ENCODE data around the gene KIF25.

KIF25 gene

DNA sequence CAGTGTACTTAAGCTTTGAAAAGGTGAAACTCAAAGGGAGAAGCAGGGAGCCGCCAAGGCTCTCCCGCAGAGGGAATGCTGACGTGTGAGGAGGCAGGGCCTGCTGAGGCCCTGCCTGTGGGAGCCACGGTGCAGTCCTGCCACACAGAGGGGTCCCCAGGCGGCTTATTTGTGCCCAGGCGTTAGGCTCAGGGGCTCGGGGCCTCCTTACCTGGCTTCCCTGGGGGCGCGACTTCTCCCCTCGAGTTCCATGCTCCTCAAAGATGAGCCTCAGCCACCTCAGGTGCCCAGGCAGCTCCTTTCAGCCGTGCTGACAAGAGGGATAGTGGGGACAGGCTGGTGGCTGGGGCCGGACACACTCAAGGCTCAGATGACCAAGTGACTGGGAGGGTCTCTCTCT is 2.2 kb upstream of the KIF25 start:
- DNase-seq, result no peak
- TF ChIP-seq, protein P1, sequence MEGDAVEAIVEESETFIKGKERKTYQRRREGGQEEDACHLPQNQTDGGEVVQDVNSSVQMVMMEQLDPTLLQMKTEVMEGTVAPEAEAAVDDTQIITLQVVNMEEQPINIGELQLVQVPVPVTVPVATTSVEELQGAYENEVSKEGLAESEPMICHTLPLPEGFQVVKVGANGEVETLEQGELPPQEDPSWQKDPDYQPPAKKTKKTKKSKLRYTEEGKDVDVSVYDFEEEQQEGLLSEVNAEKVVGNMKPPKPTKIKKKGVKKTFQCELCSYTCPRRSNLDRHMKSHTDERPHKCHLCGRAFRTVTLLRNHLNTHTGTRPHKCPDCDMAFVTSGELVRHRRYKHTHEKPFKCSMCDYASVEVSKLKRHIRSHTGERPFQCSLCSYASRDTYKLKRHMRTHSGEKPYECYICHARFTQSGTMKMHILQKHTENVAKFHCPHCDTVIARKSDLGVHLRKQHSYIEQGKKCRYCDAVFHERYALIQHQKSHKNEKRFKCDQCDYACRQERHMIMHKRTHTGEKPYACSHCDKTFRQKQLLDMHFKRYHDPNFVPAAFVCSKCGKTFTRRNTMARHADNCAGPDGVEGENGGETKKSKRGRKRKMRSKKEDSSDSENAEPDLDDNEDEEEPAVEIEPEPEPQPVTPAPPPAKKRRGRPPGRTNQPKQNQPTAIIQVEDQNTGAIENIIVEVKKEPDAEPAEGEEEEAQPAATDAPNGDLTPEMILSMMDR (IDR thresholded peaks at IDR 0.05; ENCODE audit: low read depth, low read length), result no peak
- Histone ChIP-seq H3K27ac (no peak overlapping the region), H3K36me3 (no peaks in the 10 kb centered on the region), H3K27me3 (ENCODE audit: insufficient read depth, low read depth, severe bottlenecking) (no peaks in the 10 kb centered on the region), H3K4me3 (ENCODE audit: low read depth, low read length) (no peak overlapping the region), H3K9me3 (ENCODE audit: severe bottlenecking) (no peaks in the 10 kb centered on the region)

DNA sequence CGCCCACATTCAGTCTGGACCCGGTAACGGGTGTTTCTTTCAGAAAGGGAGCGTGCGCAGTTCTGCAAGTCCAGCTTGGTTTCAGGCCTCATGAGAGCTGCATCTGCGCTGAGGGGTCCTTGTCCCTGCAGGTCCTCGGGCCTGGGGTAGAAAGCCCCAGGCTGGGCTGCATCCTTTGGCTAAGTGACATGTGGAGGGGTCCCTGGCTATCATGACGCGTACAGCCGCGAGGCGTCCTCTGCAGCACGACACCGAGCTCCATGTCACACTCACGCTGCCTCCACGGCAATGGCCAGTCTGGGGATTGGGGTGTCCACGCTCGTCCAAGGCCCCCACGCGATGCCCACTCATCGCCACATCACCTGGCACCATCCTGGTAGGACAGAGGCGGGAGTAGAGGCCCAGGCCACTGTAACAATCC is 1.7 kb upstream of the KIF25 start:
- DNase-seq, result no peak
- TF ChIP-seq, protein P1 (IDR thresholded peaks at IDR 0.05; ENCODE audit: low read depth, low read length), result no peak
- Histone ChIP-seq H3K4me3 (ENCODE audit: low read depth, low read length) (no peak overlapping the region), H3K27me3 (ENCODE audit: insufficient read depth, low read depth, severe bottlenecking) (no peaks in the 10 kb centered on the region), H3K9me3 (ENCODE audit: severe bottlenecking) (no peaks in the 10 kb centered on the region), H3K36me3 (no peaks in the 10 kb centered on the region), H3K27ac (no peak overlapping the region)

DNA sequence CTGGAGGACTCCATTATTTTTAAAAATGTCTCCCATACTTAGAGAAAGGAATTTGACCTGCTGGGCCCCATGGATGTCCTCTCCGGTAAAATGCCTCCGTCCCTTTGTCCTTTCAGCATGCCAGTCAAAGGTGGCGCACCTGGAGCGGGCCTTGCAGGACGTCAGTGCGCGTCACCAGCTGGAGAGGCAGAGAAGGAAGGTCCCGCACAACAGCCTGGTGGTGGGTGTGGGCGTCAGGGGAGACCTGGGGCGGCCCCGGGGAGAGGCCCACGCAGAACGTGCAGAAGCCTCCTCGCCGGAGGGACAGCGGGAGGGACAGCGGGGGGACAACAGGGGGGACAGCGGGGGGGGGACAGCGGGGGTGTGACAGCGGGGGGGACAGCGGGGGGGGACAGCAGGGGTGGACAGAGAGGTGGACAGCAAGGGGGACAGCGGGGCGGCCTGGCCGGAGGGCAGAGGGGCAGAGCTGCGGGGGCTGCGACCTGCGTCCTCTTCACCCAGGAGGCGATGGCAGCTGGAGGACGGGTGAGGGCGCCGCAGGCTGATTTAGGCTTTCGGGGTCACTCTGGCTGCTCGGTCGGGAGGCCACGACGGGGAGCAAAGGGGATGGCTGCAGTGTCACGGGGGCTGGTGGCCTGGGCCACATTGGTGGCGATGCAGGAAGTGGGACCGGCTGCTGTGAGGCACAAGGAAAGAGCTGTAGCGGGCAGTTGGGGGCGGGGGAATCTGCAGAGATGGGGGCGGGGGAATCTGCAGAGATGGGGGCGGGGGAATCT is 859 bp upstream of the KIF25 start:
- H3K27me3 ChIP-seq (ENCODE audit: insufficient read depth, low read depth, severe bottlenecking), result no peaks in the 10 kb centered on the region
- no peak overlapping the region for H3K4me3 ChIP-seq (ENCODE audit: low read depth, low read length)
- H3K27ac ChIP-seq, result no peak overlapping the region
- no peak for DNase-seq
- no peaks in the 10 kb centered on the region for H3K36me3 ChIP-seq
- TF ChIP-seq, protein P1 (IDR thresholded peaks at IDR 0.05; ENCODE audit: low read depth, low read length), result no peak
- H3K9me3 ChIP-seq (ENCODE audit: severe bottlenecking), result no peaks in the 10 kb centered on the region

DNA sequence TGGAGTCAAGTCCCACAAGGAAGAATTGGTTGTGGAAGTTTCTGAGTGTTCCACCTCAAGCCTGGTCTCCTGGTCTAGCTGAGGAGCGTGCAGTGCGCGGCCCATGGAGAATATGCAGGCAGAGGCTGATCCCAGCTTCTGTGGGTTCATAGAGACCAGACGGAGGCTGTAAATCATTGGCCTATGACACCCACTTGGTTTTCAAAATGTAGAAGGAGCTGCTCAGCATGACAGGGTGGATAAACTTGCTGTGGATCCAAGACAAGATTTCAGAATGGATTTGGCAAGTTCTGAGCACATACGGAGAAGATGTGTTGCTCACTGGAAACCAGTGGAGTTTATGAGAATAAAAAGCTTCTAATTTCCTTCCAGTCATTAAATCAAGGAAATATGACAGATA is 744 bp downstream of the KIF25 start:
- no peak for DNase-seq
- H3K27ac ChIP-seq, result no peak overlapping the region

DNA sequence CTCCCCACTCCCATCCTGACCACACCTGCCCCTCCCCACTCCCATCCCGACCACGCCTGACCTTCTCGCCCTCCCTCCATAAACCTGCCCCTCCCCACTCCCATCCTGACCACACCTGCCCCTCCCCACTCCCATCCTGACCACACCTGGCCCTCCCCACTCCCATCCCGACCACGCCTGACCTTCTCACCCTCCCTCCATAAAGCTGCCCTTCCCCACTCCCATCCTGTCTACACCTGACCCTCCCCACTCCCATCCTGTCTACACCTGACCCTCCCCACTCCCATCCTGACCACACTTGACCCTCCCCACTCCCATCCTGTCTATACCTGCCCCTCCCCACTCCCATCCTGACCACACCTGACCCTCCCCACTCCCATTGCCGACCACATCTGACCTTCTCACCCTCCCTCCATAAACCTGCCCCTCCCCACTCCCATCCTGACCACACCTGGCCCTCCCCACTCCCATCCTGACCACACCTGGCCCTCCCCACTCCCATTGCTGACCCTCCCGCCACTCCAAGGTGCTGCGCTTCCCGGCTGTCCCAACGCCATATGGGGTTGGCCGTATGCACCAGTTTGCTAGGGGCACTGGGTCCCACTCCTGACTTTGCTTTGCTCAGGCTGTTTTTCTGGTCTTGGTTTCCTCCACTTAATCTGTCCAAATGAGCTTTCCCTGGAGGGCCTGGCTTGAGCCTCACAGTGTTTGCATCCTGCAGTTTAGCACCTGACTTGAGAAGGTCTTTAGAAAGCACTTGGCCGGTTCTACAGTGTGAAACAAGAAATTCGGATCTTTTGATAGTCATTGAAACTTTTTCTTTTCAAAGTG is 2.9 kb downstream of the KIF25 start:
- TF ChIP-seq, protein P1 (IDR thresholded peaks at IDR 0.05; ENCODE audit: low read depth, low read length), result no peak
- Histone ChIP-seq H3K36me3 (no peaks in the 10 kb centered on the region), H3K9me3 (ENCODE audit: severe bottlenecking) (no peaks in the 10 kb centered on the region), H3K4me3 (ENCODE audit: low read depth, low read length) (no peak overlapping the region), H3K27me3 (ENCODE audit: insufficient read depth, low read depth, severe bottlenecking) (no peaks in the 10 kb centered on the region), H3K27ac (no peak overlapping the region)
- no peak for DNase-seq

More for the DNA sequence above, 744 bp downstream of the KIF25 start:
- Histone ChIP-seq H3K27me3 (ENCODE audit: insufficient read depth, low read depth, severe bottlenecking) (no peaks in the 10 kb centered on the region), H3K9me3 (ENCODE audit: severe bottlenecking) (no peaks in the 10 kb centered on the region), H3K4me3 (ENCODE audit: low read depth, low read length) (no peak overlapping the region), H3K36me3 (no peaks in the 10 kb centered on the region)
- TF ChIP-seq, protein P1 (IDR thresholded peaks at IDR 0.05; ENCODE audit: low read depth, low read length), result no peak

All from WERI-Rb-1 (cell line).